ENCODE measurements around the gene ZBTB17. TPM values are rescaled to one million over a fixed set of nuclear protein-coding genes. Genes with fewer than 3 reads are reported as not detected.

Gene ZBTB17
- polyA plus RNA-seq, 3 donors: 35.5 to 38.4 (median 36.6) TPM

GRCh38 chr1:15948595-15949452 is 27.1 kb downstream of the ZBTB17 start:
- no peak for DNase-seq

- DNase-seq: no peak
Measured at GRCh38 chr1:15948091-15948591, 27.8 kb downstream of the ZBTB17 start.

- DNase-seq: no peak
Measured at GRCh38 chr1:15947382-15948090, 28.4 kb downstream of the ZBTB17 start.

- DNase-seq: no peak
Measured at GRCh38 chr1:15946571-15947381, 29.1 kb downstream of the ZBTB17 start.

GRCh38 chr1:15945832-15946448 is 30.0 kb downstream of the ZBTB17 start:
- DNase-seq: no peak

GRCh38 chr1:15945011-15945831 is 30.7 kb downstream of the ZBTB17 start:
- no peak for DNase-seq

- DNase-seq: no peak
Measured at GRCh38 chr1:15944308-15945010, 31.4 kb downstream of the ZBTB17 start.

GRCh38 chr1:15943992-15944307 is 32.0 kb downstream of the ZBTB17 start:
- no peak for DNase-seq

GRCh38 chr1:15943328-15943991 is 32.4 kb downstream of the ZBTB17 start:
- no peak for DNase-seq

- no peak for DNase-seq
Measured at GRCh38 chr1:15942661-15943327, 33.1 kb downstream of the ZBTB17 start.

- no peak for DNase-seq
Measured at GRCh38 chr1:15941899-15942660, 33.8 kb downstream of the ZBTB17 start.

- no peak for DNase-seq
Measured at GRCh38 chr1:15941044-15941840, 34.7 kb downstream of the ZBTB17 start.

GRCh38 chr1:15940110-15941043 is 35.5 kb downstream of the ZBTB17 start:
- no peak for DNase-seq

- DNase-seq: peak; percentile 36
Measured at GRCh38 chr1:15939181-15940109, 36.5 kb downstream of the ZBTB17 start.

- no peak for DNase-seq
Measured at GRCh38 chr1:15938628-15939161, 37.2 kb downstream of the ZBTB17 start.
